ENCODE data around the gene IFNAR1.

Gene IFNAR1

DNA sequence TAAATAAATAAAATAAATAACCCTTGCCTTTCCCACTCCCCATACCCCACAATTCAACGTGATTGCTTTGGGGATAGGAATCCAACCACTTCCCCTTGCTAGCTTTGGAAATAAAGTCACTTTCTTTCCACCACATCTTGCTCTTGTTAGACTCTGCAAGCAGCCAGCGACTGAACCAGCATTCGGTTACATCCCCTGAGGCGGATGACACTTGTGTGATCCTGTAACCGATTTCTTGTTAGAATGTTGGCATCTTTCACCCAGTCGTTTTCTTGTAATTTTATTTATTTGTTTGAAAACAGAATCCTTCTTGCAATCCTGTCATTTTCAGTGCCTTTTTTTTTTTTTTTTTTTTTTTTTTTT, 76.8 kb downstream of the IFNAR1 start:
- in situ Hi-C loops (cut with MboI; ENCODE audit: low sequenced_read_pairs, unreplicated experiment): no loop called here
- DNase-seq (ENCODE audit: low spot score): no peak
- TF ChIP-seq, protein P1, sequence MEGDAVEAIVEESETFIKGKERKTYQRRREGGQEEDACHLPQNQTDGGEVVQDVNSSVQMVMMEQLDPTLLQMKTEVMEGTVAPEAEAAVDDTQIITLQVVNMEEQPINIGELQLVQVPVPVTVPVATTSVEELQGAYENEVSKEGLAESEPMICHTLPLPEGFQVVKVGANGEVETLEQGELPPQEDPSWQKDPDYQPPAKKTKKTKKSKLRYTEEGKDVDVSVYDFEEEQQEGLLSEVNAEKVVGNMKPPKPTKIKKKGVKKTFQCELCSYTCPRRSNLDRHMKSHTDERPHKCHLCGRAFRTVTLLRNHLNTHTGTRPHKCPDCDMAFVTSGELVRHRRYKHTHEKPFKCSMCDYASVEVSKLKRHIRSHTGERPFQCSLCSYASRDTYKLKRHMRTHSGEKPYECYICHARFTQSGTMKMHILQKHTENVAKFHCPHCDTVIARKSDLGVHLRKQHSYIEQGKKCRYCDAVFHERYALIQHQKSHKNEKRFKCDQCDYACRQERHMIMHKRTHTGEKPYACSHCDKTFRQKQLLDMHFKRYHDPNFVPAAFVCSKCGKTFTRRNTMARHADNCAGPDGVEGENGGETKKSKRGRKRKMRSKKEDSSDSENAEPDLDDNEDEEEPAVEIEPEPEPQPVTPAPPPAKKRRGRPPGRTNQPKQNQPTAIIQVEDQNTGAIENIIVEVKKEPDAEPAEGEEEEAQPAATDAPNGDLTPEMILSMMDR (IDR thresholded peaks at IDR 0.05; ENCODE audit: borderline replicate concordance, control extremely low read depth, extremely low read depth, insufficient read depth, missing control alignments): no peak

DNA sequence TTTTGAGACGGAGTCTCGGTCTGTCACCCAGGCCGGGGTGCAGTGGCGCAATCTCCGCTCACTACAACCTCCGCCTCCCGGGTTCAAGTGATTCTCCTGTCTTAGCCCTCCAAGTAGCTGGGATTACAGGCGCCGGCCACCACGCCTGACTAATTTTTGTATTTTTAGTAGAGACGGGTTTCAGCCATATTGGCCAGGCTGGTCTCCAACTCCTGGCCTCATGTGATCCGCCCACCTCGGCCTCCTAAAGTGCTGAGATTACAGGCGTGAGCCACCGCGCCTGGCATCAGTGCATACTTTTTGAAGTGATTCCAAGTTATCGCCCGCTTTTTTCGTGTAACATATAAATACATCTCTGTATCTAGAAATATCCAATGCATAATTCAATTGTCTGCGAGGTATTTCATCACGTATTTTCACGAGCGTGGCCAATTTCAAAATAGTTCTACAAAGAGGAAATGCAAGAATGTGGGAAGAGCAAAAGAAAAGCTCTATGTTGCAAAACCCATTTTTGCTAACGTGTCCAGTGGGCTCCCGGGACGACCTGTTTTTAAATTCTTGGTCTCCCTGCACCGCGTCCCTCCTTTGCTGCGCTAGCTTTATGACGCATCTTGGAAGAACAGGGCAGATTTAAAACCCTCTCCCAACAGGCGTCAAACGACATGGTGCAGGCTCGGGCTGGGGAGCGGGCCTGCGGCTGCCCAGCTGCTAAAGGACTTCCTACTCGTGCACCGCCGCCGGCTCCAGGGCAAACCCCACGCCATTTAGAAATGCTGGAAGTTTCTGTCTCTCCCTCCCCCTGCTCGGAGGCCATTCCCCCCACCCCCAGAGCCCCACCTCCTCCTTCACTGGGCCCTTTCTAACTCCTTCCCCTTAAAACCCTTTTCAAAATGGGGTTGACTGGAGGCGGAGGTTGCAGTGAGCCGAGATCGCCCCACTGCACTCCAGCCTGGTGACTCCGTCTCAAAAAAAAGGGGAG, 77.5 kb downstream of the IFNAR1 start:
- in situ Hi-C loops (cut with MboI; ENCODE audit: low sequenced_read_pairs, unreplicated experiment): no loop called here
- DNase-seq (ENCODE audit: low spot score): peak; percentile 70
- TF ChIP-seq, protein P1 (IDR thresholded peaks at IDR 0.05; ENCODE audit: borderline replicate concordance, control extremely low read depth, extremely low read depth, insufficient read depth, missing control alignments): no peak

DNA sequence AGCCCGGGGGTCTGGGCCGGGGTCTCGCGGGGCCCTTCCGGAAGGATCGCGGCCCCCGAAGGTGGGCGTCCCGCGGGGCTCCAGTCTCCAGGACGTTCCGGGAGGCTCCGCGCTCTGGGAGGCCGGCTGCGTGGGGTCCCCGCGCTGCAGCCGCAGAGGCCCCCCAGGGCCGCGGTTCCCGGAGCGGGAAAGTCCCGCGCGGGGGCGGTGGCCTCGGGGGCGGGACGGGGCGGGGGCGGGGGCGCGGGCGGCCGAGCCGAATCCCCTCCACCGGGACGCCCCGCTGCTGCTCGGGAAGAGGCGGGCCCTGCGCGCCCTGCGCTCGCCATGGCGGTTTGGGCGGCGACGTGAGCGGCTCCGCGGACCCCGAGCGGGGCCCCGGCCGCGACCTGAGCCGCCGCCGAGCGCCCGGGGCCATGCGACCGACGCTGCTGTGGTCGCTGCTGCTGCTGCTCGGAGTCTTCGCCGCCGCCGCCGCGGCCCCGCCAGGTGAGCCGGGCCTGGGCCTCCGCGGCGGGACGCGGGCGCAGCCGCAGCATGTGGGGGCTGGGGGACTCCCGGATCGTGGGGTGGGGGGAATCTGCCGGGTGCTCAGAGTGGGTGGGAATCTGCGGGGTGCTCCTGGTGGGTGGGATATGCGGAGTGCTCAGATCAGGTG, 78.5 kb downstream of the IFNAR1 start, which contains the start of gene IFNGR2:
Gene IFNGR2 (plus strand): TSS at position 286 of the 658 bp plus-strand sequence. CDS start 131 bp downstream, at position 417.
- in situ Hi-C loops (cut with MboI; ENCODE audit: low sequenced_read_pairs, unreplicated experiment): no loop called here
- TF ChIP-seq, protein P1 (IDR thresholded peaks at IDR 0.05; ENCODE audit: borderline replicate concordance, control extremely low read depth, extremely low read depth, insufficient read depth, missing control alignments): no peak
- peak; percentile 83 for DNase-seq (ENCODE audit: low spot score)

DNA sequence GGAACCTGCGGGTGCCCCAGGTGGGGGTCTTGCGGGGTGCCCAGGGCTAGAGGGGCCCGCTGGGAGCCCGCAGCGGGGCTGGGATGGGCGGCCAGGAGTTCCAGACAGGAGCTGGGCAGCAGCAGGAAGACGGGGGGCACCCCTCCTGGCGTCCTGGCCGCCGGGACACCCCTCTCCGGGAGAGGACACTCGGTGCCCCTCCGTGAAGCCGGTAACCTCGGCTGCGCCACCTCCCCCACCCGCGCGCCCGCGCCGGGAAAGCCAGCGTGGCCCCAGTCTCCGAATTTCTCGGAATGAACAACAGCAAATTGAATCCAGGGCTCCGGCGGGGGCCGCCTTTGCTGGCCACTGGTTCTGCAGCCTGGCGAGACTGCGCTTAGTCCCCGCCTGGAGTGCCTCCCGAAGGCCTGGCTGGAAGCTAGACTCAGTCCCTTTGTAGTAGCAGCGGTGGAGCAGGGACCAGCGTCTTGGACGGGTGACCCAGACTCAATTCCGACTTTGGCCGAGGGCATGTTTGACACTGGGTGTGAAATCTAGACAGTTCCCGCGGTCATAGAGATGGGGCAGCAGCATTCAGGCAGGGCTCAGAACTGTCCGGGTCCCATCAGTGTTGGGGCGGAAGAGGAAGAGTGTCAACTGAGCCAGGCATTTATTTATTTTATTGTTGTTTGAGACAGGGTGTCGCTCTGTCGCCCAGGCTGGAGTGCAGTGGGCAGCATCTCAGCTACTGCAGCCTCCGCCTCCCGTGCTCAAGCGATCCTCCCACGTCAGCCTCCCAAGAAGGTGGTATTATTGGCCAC, 79.2 kb downstream of the IFNAR1 start:
- in situ Hi-C loops (cut with MboI; ENCODE audit: low sequenced_read_pairs, unreplicated experiment): no loop called here
- peak; percentile 52 for DNase-seq (ENCODE audit: low spot score)
- TF ChIP-seq, protein P1 (IDR thresholded peaks at IDR 0.05; ENCODE audit: borderline replicate concordance, control extremely low read depth, extremely low read depth, insufficient read depth, missing control alignments): no peak

DNA sequence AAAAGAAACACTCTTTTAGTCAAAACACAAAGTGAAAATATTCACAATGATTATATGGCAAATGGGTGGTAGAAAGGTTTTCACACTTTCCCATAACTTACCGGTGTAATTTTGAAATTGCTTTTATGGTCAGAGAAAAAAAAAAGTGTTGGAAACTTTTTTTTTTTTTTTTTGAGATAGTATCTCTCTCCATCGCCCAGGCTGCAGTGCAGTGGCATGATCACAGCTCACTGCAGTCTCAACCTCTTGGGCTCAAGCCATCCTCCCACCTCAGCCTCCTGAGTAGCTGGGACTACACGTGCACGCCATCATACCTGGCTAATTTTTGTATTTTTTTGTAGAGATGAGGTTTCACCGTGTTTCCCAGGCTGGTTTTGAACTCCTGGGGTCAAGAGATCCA, 81.7 kb downstream of the IFNAR1 start:
- in situ Hi-C loops (cut with MboI; ENCODE audit: low sequenced_read_pairs, unreplicated experiment): no loop called here
- no peak for DNase-seq (ENCODE audit: low spot score)
- TF ChIP-seq, protein P1 (IDR thresholded peaks at IDR 0.05; ENCODE audit: borderline replicate concordance, control extremely low read depth, extremely low read depth, insufficient read depth, missing control alignments): no peak
